Measurements from ENCODE around the gene CHML. TPM values are rescaled to one million over a fixed set of nuclear protein-coding genes. Genes with fewer than 3 reads are reported as not detected.

The CHML gene
- total RNA-seq, 1 donor from 2014 or later, result 1.2 TPM

- no peak within 1 kb of the TSS for H3K27ac ChIP-seq
- no peaks in the 10 kb centered on the region for H3K9me3 ChIP-seq
- H3K4me3 ChIP-seq, result no peak within 1 kb of the TSS
- no peak for DNase-seq (ENCODE audit: low spot score in 2 of 2)
- H3K4me1 ChIP-seq, result no peaks in the 10 kb centered on the region
- no peak for TF ChIP-seq CTCF (IDR thresholded peaks at IDR 0.05)
- no peaks in the 10 kb centered on the region for H3K27me3 ChIP-seq
- H3K36me3 ChIP-seq, result no peaks in the 10 kb centered on the region
- intact Hi-C loops (cut with DNase I), result no loop called here
These were observed 11.8 kb upstream of the CHML start, which contains the start of gene WDR64 for GRCh38 chr1:241652012-241652411. Gene WDR64, plus strand, starts transcription at chr1:241652281. Its CDS starts 204 bp downstream, at chr1:241652485.

GRCh38 chr1:241648159-241648558 is 8.0 kb upstream of the CHML start:
- Histone ChIP-seq H3K27ac (no peak overlapping the region), H3K4me3 (no peak overlapping the region), H3K36me3 (no peaks in the 10 kb centered on the region), H3K4me1 (no peaks in the 10 kb centered on the region), H3K27me3 (no peaks in the 10 kb centered on the region), H3K9me3 (no peaks in the 10 kb centered on the region)
- intact Hi-C loops (cut with DNase I), result no loop called here
- DNase-seq (ENCODE audit: low spot score in 2 of 2), result no peak
- TF ChIP-seq CTCF (IDR thresholded peaks at IDR 0.05), result no peak

DNA sequence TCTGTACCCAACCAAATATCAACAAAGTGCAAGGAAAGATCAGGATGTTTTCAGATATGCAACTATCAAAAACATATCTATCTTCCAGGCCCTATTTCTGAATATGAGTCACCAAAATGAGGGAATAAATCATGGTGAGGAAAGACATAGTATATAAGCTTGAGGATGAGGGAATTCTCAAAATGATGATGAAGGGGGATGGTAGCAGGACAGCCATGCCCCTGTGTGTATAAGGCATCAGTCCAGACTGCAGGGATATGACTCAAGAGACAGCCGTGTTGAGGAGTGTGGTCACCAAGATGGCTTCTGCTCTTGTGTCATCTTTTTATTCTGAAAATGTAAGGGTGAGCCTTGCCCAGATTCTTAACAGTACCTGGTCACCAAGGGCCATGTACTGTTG is 7.5 kb upstream of the CHML start:
- intact Hi-C loops (cut with DNase I), result no loop called here
- no peaks in the 10 kb centered on the region for H3K4me1 ChIP-seq
- no peaks in the 10 kb centered on the region for H3K27me3 ChIP-seq
- DNase-seq (ENCODE audit: low spot score in 2 of 2), result no peak
- H3K27ac ChIP-seq, result no peak overlapping the region
- H3K9me3 ChIP-seq, result no peaks in the 10 kb centered on the region
- no peaks in the 10 kb centered on the region for H3K36me3 ChIP-seq
- H3K4me3 ChIP-seq, result no peak overlapping the region
- TF ChIP-seq CTCF (IDR thresholded peaks at IDR 0.05), result no peak

DNA sequence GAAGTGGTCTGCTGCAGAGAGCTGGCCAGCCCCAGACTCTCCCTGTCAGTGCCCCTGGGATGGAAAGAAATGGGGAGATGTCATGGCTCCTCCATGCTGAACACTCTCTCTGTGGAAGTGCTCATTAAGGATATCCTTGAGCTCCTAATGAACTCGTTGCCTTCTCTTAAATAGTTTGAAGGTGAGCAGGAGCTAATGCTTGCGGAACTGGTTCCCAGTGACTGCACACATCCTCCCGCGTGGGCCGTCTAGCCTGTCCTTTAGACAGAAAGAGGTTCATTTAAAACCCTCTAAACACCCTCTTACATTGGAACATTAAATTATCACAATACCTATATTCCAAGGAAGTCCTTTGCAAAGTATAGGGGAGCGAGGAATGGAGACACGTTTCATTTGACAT is 6.0 kb upstream of the CHML start:
- TF ChIP-seq CTCF (IDR thresholded peaks at IDR 0.05), result no peak
- DNase-seq (ENCODE audit: low spot score in 2 of 2), result no peak
- no peaks in the 10 kb centered on the region for H3K9me3 ChIP-seq
- H3K36me3 ChIP-seq, result no peaks in the 10 kb centered on the region
- H3K4me3 ChIP-seq, result no peak overlapping the region
- H3K27me3 ChIP-seq, result no peaks in the 10 kb centered on the region
- no peak overlapping the region for H3K27ac ChIP-seq
- intact Hi-C loops (cut with DNase I), result no loop called here
- H3K4me1 ChIP-seq, result no peaks in the 10 kb centered on the region

DNA sequence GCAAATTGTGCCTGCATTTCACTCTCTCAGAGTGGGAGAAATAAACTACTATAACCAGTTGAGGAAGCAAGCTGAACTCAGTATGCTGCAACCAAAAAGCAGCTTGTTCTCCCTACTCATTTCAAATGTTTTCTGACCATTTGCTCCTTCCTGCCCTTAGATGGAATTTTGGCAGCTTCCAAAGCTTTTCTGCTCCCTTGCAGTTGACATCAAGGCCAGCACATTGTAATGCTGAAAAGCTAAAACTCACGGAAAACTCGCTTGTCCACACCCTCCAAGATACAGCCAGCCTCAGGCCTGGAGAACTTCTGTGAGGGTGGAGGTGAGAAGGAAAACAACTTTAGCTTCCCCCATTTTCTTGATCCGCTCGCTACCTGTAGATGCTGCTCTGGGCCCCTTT is 5.0 kb upstream of the CHML start:
- peak overlapping the region; percentile 14 to 39 for H3K27ac ChIP-seq
- intact Hi-C loops (cut with DNase I), result no loop called here
- H3K4me3 ChIP-seq, result no peak overlapping the region
- H3K9me3 ChIP-seq, result no peaks in the 10 kb centered on the region
- no peaks in the 10 kb centered on the region for H3K36me3 ChIP-seq
- TF ChIP-seq CTCF (IDR thresholded peaks at IDR 0.05), result no peak
- DNase-seq (ENCODE audit: low spot score in 2 of 2), result no peak
- no peaks in the 10 kb centered on the region for H3K27me3 ChIP-seq
- H3K4me1 ChIP-seq, result no peaks in the 10 kb centered on the region

- intact Hi-C loops (cut with DNase I), result loop anchor here (5.0 kb wide), 2 partner anchors 103 to 203 kb away; partner anchors contain the start of gene EXO1
- no peaks in the 10 kb centered on the region for H3K36me3 ChIP-seq
- no peak overlapping the region for H3K27ac ChIP-seq
- H3K9me3 ChIP-seq, result no peaks in the 10 kb centered on the region
- TF ChIP-seq CTCF (IDR thresholded peaks at IDR 0.05), result no peak
- H3K27me3 ChIP-seq, result no peaks in the 10 kb centered on the region
- no peaks in the 10 kb centered on the region for H3K4me1 ChIP-seq
- DNase-seq (ENCODE audit: low spot score in 2 of 2), result no peak
- H3K4me3 ChIP-seq, result no peak overlapping the region
These were observed 4.1 kb upstream of the CHML start for GRCh38 chr1:241644259-241644658.
